Activated CD8-positive, alpha-beta memory T cell treated with anti-CD3 and anti-CD28 coated beads for 24 hours (primary cell): Measurements from ENCODE around the gene NADK.

Experiments
- DNase-seq: peaks from one replicate; pipeline ENCODE4 v3.0.0-alpha.2; 2020

The NADK gene

GRCh38 chr1:1703796-1704195 is 74.5 kb downstream of the NADK start:
- DNase-seq: peak; percentile 50

GRCh38 chr1:1702506-1702905 is 75.8 kb downstream of the NADK start:
- peak; percentile 42 for DNase-seq
